Bone marrow (tissue), 2 donors: ENCODE data around the gene DTWD1.
"Not testable (repeated sequence)": the region's sequence is repeated elsewhere in the genome, so short reads cannot be mapped to it uniquely, and the experiment has no call there.

Experiments
- DNase-seq, 2 donors: peaks; one replicate each; lab custom pipeline; 2025; lab: John Stamatoyannopoulos, UW

Gene DTWD1

GRCh38 chr15:49646891-49647290 lies 26.0 kb downstream of the DTWD1 start:
- DNase-seq = no peak

GRCh38 chr15:49649987-49650386 lies 29.1 kb downstream of the DTWD1 start:
- no peak for DNase-seq

- no peak for DNase-seq
Observed at GRCh38 chr15:49650676-49651075, 29.8 kb downstream of the DTWD1 start.

GRCh38 chr15:49652922-49653321 lies 32.1 kb downstream of the DTWD1 start:
- DNase-seq = no peak

GRCh38 chr15:49656734-49657133 lies 35.9 kb downstream of the DTWD1 start:
- no peak for DNase-seq

- DNase-seq = no peak
Observed at GRCh38 chr15:49664716-49665115, 43.9 kb downstream of the DTWD1 start.

- DNase-seq = not testable (repeated sequence)
Observed at GRCh38 chr15:49666486-49666885, 45.6 kb downstream of the DTWD1 start.

GRCh38 chr15:49669288-49669687 lies 48.4 kb downstream of the DTWD1 start:
- no peak for DNase-seq

- no peak for DNase-seq
Observed at GRCh38 chr15:49673861-49674260, 53.0 kb downstream of the DTWD1 start.

GRCh38 chr15:49674370-49674769 lies 53.5 kb downstream of the DTWD1 start:
- DNase-seq = no peak

GRCh38 chr15:49675041-49675440 lies 54.2 kb downstream of the DTWD1 start:
- DNase-seq = no peak

- DNase-seq = no peak
Observed at GRCh38 chr15:49678655-49679054, 57.8 kb downstream of the DTWD1 start.

- no peak for DNase-seq
Observed at GRCh38 chr15:49686599-49686998, 65.8 kb downstream of the DTWD1 start.

- DNase-seq = no peak
Observed at GRCh38 chr15:49688135-49688790, 67.4 kb downstream of the DTWD1 start.

- DNase-seq = no peak
Observed at GRCh38 chr15:49692514-49693090, 71.8 kb downstream of the DTWD1 start.

GRCh38 chr15:49693498-49693897 lies 72.7 kb downstream of the DTWD1 start:
- no peak for DNase-seq

- no peak for DNase-seq
Observed at GRCh38 chr15:49696433-49696832, 75.6 kb downstream of the DTWD1 start.

- no peak for DNase-seq
Observed at GRCh38 chr15:49697121-49697520, 76.3 kb downstream of the DTWD1 start.

GRCh38 chr15:49702982-49703381 lies 82.1 kb downstream of the DTWD1 start:
- DNase-seq = not testable (repeated sequence)
